Adrenal gland (tissue), 12 donors: ENCODE measurements around the gene DTX3L. TPM values are rescaled to one million over a fixed set of nuclear protein-coding genes. Genes with fewer than 3 reads are reported as not detected.

Source experiments
- DNase-seq, 7 donors: peaks; one replicate each; pipeline ENCODE4 v3.0.0-alpha.2; 2019 to 2020
- H3K27ac ChIP-seq, 5 donors: fragments of 200-600 bp; sonication (generic) in 4 of 5; 1 replicate in 3 of 5; 2 replicates in 2 of 5; pipeline versions ENCODE4 v1.5.1 to v1.8.0; 2016 to 2020; ENCODE audit warnings: mild to moderate bottlenecking in 1 of 5
- H3K27me3 ChIP-seq: fragments of 200-600 bp; 2 replicates; pipeline ENCODE4 v1.8.0; 2021
- H3K36me3 ChIP-seq, 2 donors: fragments of 200-600 bp; replicated peaks in 1 of 2; 1 replicate in 1 of 2; 2 replicates in 1 of 2; pipeline versions ENCODE4 v1.5.1 to v1.8.0; 2018 to 2022
- H3K4me1 ChIP-seq, 2 donors: fragments of 200-600 bp; replicated peaks in 1 of 2; 1 replicate in 1 of 2; 2 replicates in 1 of 2; pipeline versions ENCODE4 v1.5.1 to v1.8.0; 2018 to 2021
- H3K4me3 ChIP-seq, 4 donors: fragments of 200-600 bp; sonication (generic) in 3 of 4; one replicate each; pipeline ENCODE4 v1.5.1; 2016 to 2018
- H3K9me3 ChIP-seq, 3 donors: fragments of 200-600 bp; sonication (generic) in 1 of 3; replicated peaks in 1 of 3; 1 replicate in 2 of 3; 2 replicates in 1 of 3; pipeline versions ENCODE4 v1.5.1 to v1.8.0; 2016 to 2021
- CTCF ChIP-seq, 6 experiments: fragments of 450-650 bp in 4 of 6; fragments of 200-600 bp in 2 of 6; sonication (generic) in 1 of 6; IDR thresholded peaks; 1 replicate in 5 of 6; 2 replicates in 1 of 6; pipeline versions ENCODE4 v1.5.1 to v1.8.0; 2016 to 2021; ENCODE audit warnings: antibody characterized with exemption in 6 of 6, mild to moderate bottlenecking in 2 of 6, moderate library complexity in 1 of 6
- POLR2A ChIP-seq, 2 donors: fragments of 450-650 bp; IDR thresholded peaks; one replicate each; pipeline ENCODE4 v1.6.1; 2017; ENCODE audit warnings: antibody characterized with exemption in 2 of 2, mild to moderate bottlenecking in 2 of 2, moderate library complexity in 1 of 2
- WGBS, 4 donors: extraction: QIAGEN DNeasy Blood & Tissue Kit in 2 of 4; methylation state at CpG; one replicate each; pipeline versions ENCODE4 v1.1.5 to v1.1.7; 2013 to 2017; 5-methylcytosine and 5-hydroxymethylcytosine counted together
- intact Hi-C, 2 donors: fragments of 100-400 bp; cut with DNase I; formaldehyde crosslinking; loops; one replicate each; pipeline versions ENCODE4 v1.14.1 to v1.15.0; 2022 to 2023
- polyA plus RNA-seq, 3 donors: library from polyadenylated mRNA; stranded (reverse); fragments of 200-250 nt in 2 of 3; fragments of 350-450 nt in 1 of 3; fragmentation: Illumina TruSeq in 1 of 3; extraction: RNeasy Lipid Tissue Mini Kit (QIAGEN cat#74804) in 1 of 3; gene quantifications; one replicate each; pipeline ENCODE4 v1.2.3, GENCODE V29; 2013 to 2014
- total RNA-seq, 9 donors: library from RNA; depleted of rRNA in 4 of 9; stranded (reverse); fragments of >200 nt in 4 of 9; fragments of 120-200 nt in 1 of 9; fragmentation: NEBNext Ultra II Directional in 1 of 9; extraction: Animal tissue kit (Norgen Biotek cat#: 25700) in 1 of 9; gene quantifications; one replicate each; pipeline versions ENCODE4 v1.1.0 to v1.2.4, GENCODE V29; 2013 to 2023
- donor health status: healthy with polysubstance abuse.
- donor health status: Bipolar disorder and iron deficiency.
- donor health status: DM: yes; HTN: yes; CAD: no.
- donor health status: DM: no; HTN: no; CAD: no.
- donor health status: DM: no; HTN: no; CAD: no.
- donor health status: DM: yes; HTN: yes; CAD: no.

Gene DTX3L
- total and polyA plus RNA-seq, 12 donors, result 6.0 to 46.6 (median 27.7) TPM

DNA sequence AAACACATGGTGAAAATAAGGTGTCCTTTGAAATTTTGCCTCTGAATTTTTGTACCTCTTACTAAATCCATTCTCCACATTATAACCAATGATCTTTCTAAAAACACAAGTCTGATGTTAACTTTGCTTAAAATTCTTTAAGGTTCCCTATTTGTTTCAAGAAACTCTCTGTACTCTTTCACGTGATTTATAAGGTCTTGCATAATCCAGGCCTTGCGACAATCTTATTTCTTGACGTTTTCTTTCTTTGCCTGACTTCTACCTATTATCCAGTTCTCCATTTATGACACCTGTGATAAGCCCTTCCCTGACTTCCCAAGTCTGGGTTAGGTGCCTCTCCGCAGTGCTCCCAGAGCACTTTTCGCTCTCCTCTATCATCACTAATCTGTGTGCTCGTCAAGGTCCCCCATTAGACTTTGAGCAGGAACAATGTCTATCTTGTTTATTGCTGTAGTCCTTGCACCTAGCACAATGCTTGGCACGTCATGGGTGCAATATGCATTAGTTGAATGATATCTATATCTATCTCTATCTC, 25.1 kb upstream of the DTX3L start:
- DNase-seq, result no peak
- no peak overlapping the region for H3K4me3 ChIP-seq
- H3K9me3 ChIP-seq, result no peaks in the 10 kb centered on the region
- peaks cover 0 to 62% of the 10 kb centered on the region in 2 donors for H3K36me3 ChIP-seq
- no peak overlapping the region for H3K27ac ChIP-seq
- no peak for TF ChIP-seq CTCF (IDR thresholded peaks at IDR 0.05)
- H3K4me1 ChIP-seq, result no peaks in the 10 kb centered on the region
- no peaks in the 10 kb centered on the region for H3K27me3 ChIP-seq
- WGBS, 4 donors, result 82 to 87% (median 86%) methylated on average over 7 of the region's 7 CpGs
- intact Hi-C loops, result loop anchor here in 1 of 2 donors (10.0 kb wide), 1 partner anchor 84 kb away; no protein-coding TSS in a partner anchor

GRCh38 chr3:122546151-122546550, 18.0 kb upstream of the DTX3L start:
- H3K4me1 ChIP-seq, result no peaks in the 10 kb centered on the region
- intact Hi-C loops, result no loop called here
- peaks cover 0 to 79% of the 10 kb centered on the region in 2 donors for H3K36me3 ChIP-seq
- TF ChIP-seq POLR2A (IDR thresholded peaks at IDR 0.05) (no peak), CTCF (IDR thresholded peaks at IDR 0.05) (no peak)
- H3K27ac ChIP-seq, result no peak overlapping the region
- 93 to 98% (median 98%) methylated on average over 5 of the region's 5 CpGs for WGBS, 4 donors
- H3K27me3 ChIP-seq, result no peaks in the 10 kb centered on the region
- H3K9me3 ChIP-seq, result no peaks in the 10 kb centered on the region
- no peak overlapping the region for H3K4me3 ChIP-seq
- no peak for DNase-seq

GRCh38 chr3:122548076-122548475, 16.1 kb upstream of the DTX3L start:
- Histone ChIP-seq H3K4me3 (no peak overlapping the region), H3K27ac (no peak overlapping the region), H3K27me3 (no peaks in the 10 kb centered on the region), H3K36me3 (peaks cover 0 to 81% of the 10 kb centered on the region in 2 donors), H3K9me3 (no peaks in the 10 kb centered on the region), H3K4me1 (no peaks in the 10 kb centered on the region)
- intact Hi-C loops, result no loop called here
- no peak for DNase-seq
- WGBS, 4 donors, result 80 to 92% (median 88%) methylated on average over 3 of the region's 3 CpGs
- TF ChIP-seq POLR2A (IDR thresholded peaks at IDR 0.05) (no peak), CTCF (IDR thresholded peaks at IDR 0.05) (no peak)

DNA sequence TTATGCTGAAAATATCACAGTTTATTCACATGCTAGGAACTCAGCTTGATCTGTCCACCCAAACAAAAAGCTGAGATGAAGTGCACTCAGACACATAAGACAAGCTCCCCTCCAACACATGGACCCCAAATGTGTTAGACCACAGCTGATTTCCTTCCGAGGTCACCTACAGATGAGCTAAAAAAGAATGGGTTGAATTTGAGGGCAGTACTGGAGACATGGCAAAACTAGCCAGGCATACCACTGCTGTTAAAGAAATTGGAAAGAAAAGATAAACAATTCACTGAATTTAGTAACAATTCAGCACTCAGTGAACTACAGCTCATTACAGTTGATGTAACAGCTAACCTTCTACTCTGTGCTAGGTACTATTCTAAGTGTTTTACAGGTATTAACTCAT, 15.5 kb upstream of the DTX3L start:
- Histone ChIP-seq H3K27me3 (no peaks in the 10 kb centered on the region), H3K36me3 (peaks cover 0 to 79% of the 10 kb centered on the region in 2 donors), H3K4me1 (no peaks in the 10 kb centered on the region), H3K4me3 (no peak overlapping the region), H3K27ac (no peak overlapping the region), H3K9me3 (no peaks in the 10 kb centered on the region)
- no peak for TF ChIP-seq POLR2A (IDR thresholded peaks at IDR 0.05)
- no peak for TF ChIP-seq CTCF (IDR thresholded peaks at IDR 0.05)
- DNase-seq, result no peak
- intact Hi-C loops, result no loop called here
- WGBS, 4 donors, result 92 to 95% (median 94%) methylated on average over 1 of the region's 1 CpG
